Measurements from ENCODE around the gene LTB4R.

- TF ChIP-seq POLR2A (IDR thresholded peaks at IDR 0.05; ENCODE audit: low read length) (no peak), GATA1 (IDR thresholded peaks at IDR 0.05; ENCODE audit: low read depth, low read length) (no peak)
Observed at GRCh38 chr14:24317141-24317928, 6.0 kb downstream of the LTB4R start.
